GM12878 (cell line): Measurements from ENCODE around the gene P2RX1.

Experiments
- JUNB ChIP-seq: IDR thresholded peaks from 2 replicates; pipeline ENCODE4 v1.6.1; 2016; ENCODE audit warnings: antibody characterized with exemption, mild to moderate bottlenecking
- KLF5 ChIP-seq: fragments of 450-650 bp; IDR thresholded peaks from 2 replicates; pipeline ENCODE4 v1.6.1; 2014; ENCODE audit warnings: mild to moderate bottlenecking; ENCODE audit not compliant: partially characterized antibody
- SREBF2 ChIP-seq: IDR thresholded peaks from 2 replicates; pipeline ENCODE4 v1.6.1; 2012; ENCODE audit warnings: mild to moderate bottlenecking, low read length
- TF ChIP-seq, protein P1 (sequence below): fragments of 450-650 bp; IDR thresholded peaks from 2 replicates; pipeline ENCODE4 v1.6.1; 2014; ENCODE audit warnings: mild to moderate bottlenecking

DNA sequence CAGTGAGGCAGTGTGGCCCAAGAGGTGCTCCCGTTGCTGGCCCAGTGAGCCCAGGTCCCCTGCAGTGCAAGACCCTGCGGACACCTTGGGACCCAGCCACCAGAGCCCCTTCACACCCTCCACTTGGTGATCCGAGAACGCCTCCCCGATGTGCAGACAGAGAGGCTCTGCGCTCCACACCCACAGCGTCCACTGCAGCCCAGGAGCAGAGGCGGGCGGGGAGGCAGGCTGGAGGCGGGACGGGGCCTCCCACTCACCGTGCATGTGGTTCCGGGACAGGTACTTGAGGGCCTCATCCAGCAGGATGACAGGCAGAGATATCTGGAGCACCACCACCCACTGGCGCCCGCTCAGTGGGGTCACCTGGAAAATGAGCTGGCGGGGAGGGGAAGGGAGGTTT, 12.1 kb upstream of the P2RX1 start:
- TF ChIP-seq SREBF2 (no peak), KLF5 (no peak), JUNB (no peak)
- TF ChIP-seq, protein P1, sequence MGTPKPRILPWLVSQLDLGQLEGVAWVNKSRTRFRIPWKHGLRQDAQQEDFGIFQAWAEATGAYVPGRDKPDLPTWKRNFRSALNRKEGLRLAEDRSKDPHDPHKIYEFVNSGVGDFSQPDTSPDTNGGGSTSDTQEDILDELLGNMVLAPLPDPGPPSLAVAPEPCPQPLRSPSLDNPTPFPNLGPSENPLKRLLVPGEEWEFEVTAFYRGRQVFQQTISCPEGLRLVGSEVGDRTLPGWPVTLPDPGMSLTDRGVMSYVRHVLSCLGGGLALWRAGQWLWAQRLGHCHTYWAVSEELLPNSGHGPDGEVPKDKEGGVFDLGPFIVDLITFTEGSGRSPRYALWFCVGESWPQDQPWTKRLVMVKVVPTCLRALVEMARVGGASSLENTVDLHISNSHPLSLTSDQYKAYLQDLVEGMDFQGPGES = no peak
